Right atrium auricular region (tissue), 2 donors: ENCODE results near the gene ARRDC4. TPM values are rescaled to one million over a fixed set of nuclear protein-coding genes. Genes with fewer than 3 reads are reported as not detected.
"Not testable (repeated sequence)": the region's sequence is repeated elsewhere in the genome, so short reads cannot be mapped to it uniquely, and the experiment has no call there.

Source experiments
- DNase-seq: peaks from one replicate; pipeline ENCODE4 v3.0.0-alpha.2; 2019; ENCODE audit warnings: low spot score
- H3K27ac ChIP-seq, 2 donors: fragments of 200-600 bp; sonication (generic); 1 replicate in 1 of 2; 2 replicates in 1 of 2; pipeline ENCODE4 v1.5.1; 2016 to 2019
- H3K27me3 ChIP-seq, 2 donors: fragments of 200-600 bp; sonication (generic); one replicate each; pipeline versions ENCODE4 v1.5.1 to v1.6.0; 2017 to 2019
- H3K36me3 ChIP-seq: fragments of 200-600 bp; sonication (generic); one replicate; pipeline ENCODE4 v1.5.1; 2016
- H3K4me1 ChIP-seq, 2 donors: fragments of 200-600 bp; sonication (generic); one replicate each; pipeline versions ENCODE4 v1.5.1 to v1.6.0; 2017 to 2019
- H3K4me3 ChIP-seq, 2 donors: fragments of 200-600 bp; sonication (generic); 1 replicate in 1 of 2; 2 replicates in 1 of 2; pipeline ENCODE4 v1.5.1; 2017 to 2019; ENCODE audit warnings: mild to moderate bottlenecking in 1 of 2, moderate library complexity in 1 of 2
- H3K9me3 ChIP-seq, 2 donors: fragments of 200-600 bp; sonication (generic); one replicate each; pipeline ENCODE4 v1.5.1; 2019
- total RNA-seq, 2 donors: library from RNA; depleted of rRNA; stranded (reverse); fragments of >200 nt; gene quantifications; one replicate each; pipeline ENCODE4 v1.1.0, GENCODE V29; 2016
- TF ChIP-seq, protein P1 (sequence below), 2 donors: fragments of 200-600 bp; sonication (generic); IDR thresholded peaks; one replicate each; pipeline ENCODE4 v1.5.1; 2019; ENCODE audit warnings: antibody characterized with exemption in 2 of 2

Gene ARRDC4
- total RNA-seq, 2 donors from 2014 or later, result 17.2 to 34.9 TPM

DNA sequence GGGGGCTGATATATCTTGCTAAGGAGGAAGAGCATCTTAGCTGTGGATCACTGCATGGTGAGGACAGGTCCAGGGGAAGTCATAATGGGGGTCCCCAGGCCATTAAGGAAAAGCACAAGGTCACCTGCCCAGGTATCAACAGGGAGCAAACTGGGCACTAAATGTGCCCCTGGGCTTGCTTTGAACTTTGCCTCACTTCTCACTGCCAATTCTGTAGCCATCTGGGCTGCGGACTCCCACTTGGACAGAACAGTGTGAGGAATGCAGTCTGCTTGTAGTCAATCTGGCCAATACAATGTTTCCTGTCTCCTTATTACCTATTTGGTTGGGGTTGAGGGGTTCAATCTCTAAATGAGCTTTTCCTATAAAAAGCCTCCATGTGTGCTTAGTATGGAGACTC, 21.3 kb downstream of the ARRDC4 start:
- DNase-seq, result no peak
- H3K27ac ChIP-seq, result no peak overlapping the region
- H3K36me3 ChIP-seq, result no peaks in the 10 kb centered on the region
- H3K4me1 ChIP-seq, result peaks cover 0 to 4% of the 10 kb centered on the region in 2 donors
- H3K9me3 ChIP-seq, result no peaks in the 10 kb centered on the region
- no peaks in the 10 kb centered on the region for H3K27me3 ChIP-seq
- TF ChIP-seq, protein P1, sequence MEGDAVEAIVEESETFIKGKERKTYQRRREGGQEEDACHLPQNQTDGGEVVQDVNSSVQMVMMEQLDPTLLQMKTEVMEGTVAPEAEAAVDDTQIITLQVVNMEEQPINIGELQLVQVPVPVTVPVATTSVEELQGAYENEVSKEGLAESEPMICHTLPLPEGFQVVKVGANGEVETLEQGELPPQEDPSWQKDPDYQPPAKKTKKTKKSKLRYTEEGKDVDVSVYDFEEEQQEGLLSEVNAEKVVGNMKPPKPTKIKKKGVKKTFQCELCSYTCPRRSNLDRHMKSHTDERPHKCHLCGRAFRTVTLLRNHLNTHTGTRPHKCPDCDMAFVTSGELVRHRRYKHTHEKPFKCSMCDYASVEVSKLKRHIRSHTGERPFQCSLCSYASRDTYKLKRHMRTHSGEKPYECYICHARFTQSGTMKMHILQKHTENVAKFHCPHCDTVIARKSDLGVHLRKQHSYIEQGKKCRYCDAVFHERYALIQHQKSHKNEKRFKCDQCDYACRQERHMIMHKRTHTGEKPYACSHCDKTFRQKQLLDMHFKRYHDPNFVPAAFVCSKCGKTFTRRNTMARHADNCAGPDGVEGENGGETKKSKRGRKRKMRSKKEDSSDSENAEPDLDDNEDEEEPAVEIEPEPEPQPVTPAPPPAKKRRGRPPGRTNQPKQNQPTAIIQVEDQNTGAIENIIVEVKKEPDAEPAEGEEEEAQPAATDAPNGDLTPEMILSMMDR (IDR thresholded peaks at IDR 0.05), result no peak
- no peak overlapping the region for H3K4me3 ChIP-seq

DNA sequence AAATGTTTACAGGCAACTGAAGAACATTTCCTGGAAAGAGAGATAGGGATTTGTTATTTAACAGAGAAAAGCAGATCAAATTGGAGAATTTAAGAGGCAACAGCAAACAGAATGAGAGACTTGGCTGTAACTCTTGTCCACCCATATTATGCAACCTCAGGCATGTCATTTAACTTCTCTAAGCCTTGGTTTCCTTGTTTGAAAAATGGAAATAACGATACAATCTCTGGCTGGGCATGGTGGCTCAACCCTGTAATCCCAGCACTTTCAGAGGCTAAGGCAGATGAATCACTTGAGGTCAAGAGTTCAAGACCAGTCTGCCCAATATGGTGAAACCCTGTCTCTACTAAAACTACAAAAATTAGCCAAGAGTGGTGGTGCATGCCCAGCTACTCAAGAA, 23.7 kb downstream of the ARRDC4 start:
- H3K9me3 ChIP-seq, result no peaks in the 10 kb centered on the region
- no peaks in the 10 kb centered on the region for H3K36me3 ChIP-seq
- H3K4me1 ChIP-seq, result no peaks in the 10 kb centered on the region
- TF ChIP-seq, protein P1 (IDR thresholded peaks at IDR 0.05), result no peak
- no peak overlapping the region for H3K4me3 ChIP-seq
- no peak overlapping the region for H3K27ac ChIP-seq
- H3K27me3 ChIP-seq, result no peaks in the 10 kb centered on the region
- DNase-seq, result no peak

DNA sequence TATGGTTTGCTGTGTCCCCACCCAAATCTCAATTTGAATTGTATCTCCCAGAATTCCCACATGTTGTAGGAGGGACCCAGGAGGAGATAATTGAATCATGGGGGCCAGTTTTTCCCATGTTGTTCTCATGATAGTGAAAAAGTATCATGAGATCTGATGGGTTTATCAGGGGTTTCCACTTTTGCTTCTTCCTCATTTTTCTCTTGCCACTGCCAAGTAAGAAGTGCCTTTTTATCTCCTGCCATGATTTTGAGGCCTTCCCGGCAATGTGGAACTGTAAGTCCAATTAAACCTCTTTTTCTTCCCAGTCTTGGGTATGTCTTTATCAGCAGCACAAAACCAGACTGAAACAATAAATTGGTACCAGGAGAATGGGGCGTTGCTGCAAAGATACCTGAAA, 25.5 kb downstream of the ARRDC4 start:
- H3K27ac ChIP-seq, H3K4me3 ChIP-seq, H3K4me1 ChIP-seq, H3K9me3 ChIP-seq, H3K27me3 ChIP-seq, DNase-seq, H3K36me3 ChIP-seq: not testable (repeated sequence)

DNA sequence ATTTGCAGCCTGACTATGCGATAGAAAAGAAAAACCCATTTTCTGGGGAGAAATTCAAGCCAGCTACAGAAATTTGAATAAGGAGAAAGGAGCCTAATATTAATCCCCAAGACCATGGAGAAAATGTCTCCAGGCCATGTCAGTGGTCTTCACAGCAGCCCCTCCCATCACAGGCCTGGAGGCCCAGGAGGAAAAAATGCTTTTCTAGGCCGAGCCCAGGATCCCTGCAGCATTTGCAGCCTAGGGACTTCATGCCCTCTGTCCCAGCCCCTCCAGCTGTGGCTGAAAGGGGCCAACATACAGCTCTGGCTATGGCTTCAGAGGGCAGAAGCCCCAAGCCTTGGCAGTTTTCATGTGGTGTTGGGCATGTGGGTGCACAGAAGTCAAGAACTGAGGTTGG, 26.3 kb downstream of the ARRDC4 start:
- no peak for DNase-seq
- Histone ChIP-seq H3K27me3 (no peaks in the 10 kb centered on the region), H3K9me3 (no peaks in the 10 kb centered on the region), H3K27ac (no peak overlapping the region), H3K36me3 (no peaks in the 10 kb centered on the region), H3K4me3 (no peak overlapping the region), H3K4me1 (no peaks in the 10 kb centered on the region)
- TF ChIP-seq, protein P1 (IDR thresholded peaks at IDR 0.05), result no peak

DNA sequence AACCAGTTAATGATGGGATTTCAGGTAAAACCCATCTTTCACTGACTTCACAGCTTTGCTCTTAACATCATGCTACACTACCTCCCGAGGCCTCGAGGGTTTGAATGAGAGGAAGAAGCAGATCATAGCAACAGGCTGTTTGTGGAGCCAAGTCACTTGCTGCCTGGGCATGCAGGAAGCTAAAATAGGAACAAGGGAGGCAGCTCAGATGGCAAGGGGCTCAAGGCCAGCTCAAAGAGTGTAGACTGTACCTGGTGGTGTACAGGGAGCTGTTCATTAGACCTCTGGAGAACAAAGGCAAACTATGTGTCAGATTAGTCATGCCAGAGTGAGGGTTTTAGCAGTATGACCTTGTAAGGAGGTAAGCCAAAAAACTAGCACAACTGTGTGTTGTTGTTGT, 28.8 kb downstream of the ARRDC4 start:
- Histone ChIP-seq H3K4me1 (peaks cover 0 to 15% of the 10 kb centered on the region in 2 donors), H3K9me3 (no peaks in the 10 kb centered on the region), H3K27me3 (no peaks in the 10 kb centered on the region), H3K36me3 (no peaks in the 10 kb centered on the region), H3K27ac (no peak overlapping the region), H3K4me3 (no peak overlapping the region)
- DNase-seq, result no peak
- TF ChIP-seq, protein P1 (IDR thresholded peaks at IDR 0.05), result no peak

DNA sequence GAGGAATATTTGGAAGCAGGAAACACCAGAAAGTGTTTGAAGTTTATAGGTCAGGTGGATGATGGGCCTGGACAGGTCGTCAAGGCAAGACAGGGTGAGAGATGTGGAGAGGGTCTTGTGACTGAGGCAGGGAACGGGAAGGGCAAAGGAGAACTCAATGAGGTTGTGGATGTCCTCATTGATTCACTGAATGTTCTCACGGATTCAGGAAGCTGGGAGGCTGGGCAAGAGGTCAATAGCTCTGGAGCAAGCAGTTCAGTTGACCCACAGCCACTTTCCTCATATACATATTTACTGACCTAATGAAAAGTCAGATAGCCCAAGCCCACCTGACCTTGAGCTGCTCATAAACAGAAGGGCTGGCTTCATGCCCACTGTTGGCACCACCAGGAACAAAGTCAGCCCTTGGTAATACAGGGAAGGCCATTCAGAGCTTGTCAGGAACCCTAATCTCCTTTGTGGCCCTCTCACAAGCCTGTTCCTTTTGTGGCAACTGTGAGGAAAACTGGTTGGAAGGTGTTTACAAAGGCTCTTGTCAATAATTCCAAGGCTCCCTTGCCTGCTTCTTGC, 31.6 kb downstream of the ARRDC4 start:
- Histone ChIP-seq H3K4me3 (no peak overlapping the region), H3K27ac (no peak overlapping the region), H3K36me3 (no peaks in the 10 kb centered on the region), H3K4me1 (peaks cover 0 to 16% of the 10 kb centered on the region in 2 donors), H3K27me3 (no peaks in the 10 kb centered on the region), H3K9me3 (no peaks in the 10 kb centered on the region)
- no peak for DNase-seq
- TF ChIP-seq, protein P1 (IDR thresholded peaks at IDR 0.05), result no peak
